ENCODE data around the gene ERN1. TPM values are rescaled to one million over a fixed set of nuclear protein-coding genes. Genes with fewer than 3 reads are reported as not detected.
A peak's percentile ranks its signal among the peaks of the same experiment; 100 is the strongest.

Gene ERN1
- total and polyA plus RNA-seq, 2 experiments from 2014 or later = 10.3 to 16.5 TPM

GRCh38 chr17:64157669-64158180 is 27.8 kb upstream of the ERN1 start:
- Histone ChIP-seq H3K4me3 (no peak overlapping the region), H3K4me2 (no peak overlapping the region), H3K36me3 (replicated peaks; ENCODE audit: insufficient read depth, low read depth) (no peaks in the 10 kb centered on the region), H4K20me1 (ENCODE audit: insufficient read depth, poor library complexity, severe bottlenecking) (no peaks in the 10 kb centered on the region), H2AFZ (no peak overlapping the region), H3K27ac (peak overlapping the region; percentile 70), H3K4me1 (ENCODE audit: insufficient read depth) (peaks cover 31% of the 10 kb centered on the region), H3K79me2 (no peaks in the 10 kb centered on the region), H3K27me3 (no peaks in the 10 kb centered on the region), H3K9me3 (ENCODE audit: low read depth) (no peaks in the 10 kb centered on the region), H3K9me2 (replicated peaks; ENCODE audit: insufficient read depth) (no peaks in the 10 kb centered on the region)
- TF ChIP-seq EZH2 (IDR thresholded peaks at IDR 0.05; ENCODE audit: borderline replicate concordance) = no peak
- no peak for TF ChIP-seq EZH2phosphoT487 (IDR thresholded peaks at IDR 0.05; ENCODE audit: low read depth, severe bottlenecking, unreplicated experiment)
- no peak for TF ChIP-seq CTCF (IDR thresholded peaks at IDR 0.05; ENCODE audit: poor library complexity)
- no peak for DNase-seq (ENCODE audit: low spot score)
- WGBS (ENCODE audit: low lambda C conversion rate, missing lambda C conversion rate) = 93% methylated on average over 2 of the region's 2 CpGs

- no peaks in the 10 kb centered on the region for H3K36me3 ChIP-seq (replicated peaks; ENCODE audit: insufficient read depth, low read depth)
- H4K20me1 ChIP-seq (ENCODE audit: insufficient read depth, poor library complexity, severe bottlenecking) = no peaks in the 10 kb centered on the region
- H2AFZ ChIP-seq = no peak overlapping the region
- TF ChIP-seq EZH2phosphoT487 (IDR thresholded peaks at IDR 0.05; ENCODE audit: low read depth, severe bottlenecking, unreplicated experiment) (no peak), EZH2 (IDR thresholded peaks at IDR 0.05; ENCODE audit: borderline replicate concordance) (no peak), CTCF (IDR thresholded peaks at IDR 0.05; ENCODE audit: poor library complexity) (no peak)
- H3K9me3 ChIP-seq (ENCODE audit: low read depth) = no peaks in the 10 kb centered on the region
- no peaks in the 10 kb centered on the region for H3K9me2 ChIP-seq (replicated peaks; ENCODE audit: insufficient read depth)
- no peak overlapping the region for H3K27ac ChIP-seq
- H3K79me2 ChIP-seq = no peaks in the 10 kb centered on the region
- no peak for DNase-seq (ENCODE audit: low spot score)
- no peaks in the 10 kb centered on the region for H3K27me3 ChIP-seq
- H3K4me1 ChIP-seq (ENCODE audit: insufficient read depth) = peaks cover 31% of the 10 kb centered on the region
- H3K4me3 ChIP-seq = no peak overlapping the region
- no peak overlapping the region for H3K4me2 ChIP-seq
- 94% methylated on average over 2 of the region's 2 CpGs for WGBS (ENCODE audit: low lambda C conversion rate, missing lambda C conversion rate)
Observed at GRCh38 chr17:64156670-64157069, 26.7 kb upstream of the ERN1 start.

- 78% methylated on average over 11 of the region's 11 CpGs for WGBS (ENCODE audit: low lambda C conversion rate, missing lambda C conversion rate)
- Histone ChIP-seq H3K79me2 (no peaks in the 10 kb centered on the region), H2AFZ (no peak overlapping the region), H3K9me2 (replicated peaks; ENCODE audit: insufficient read depth) (no peaks in the 10 kb centered on the region), H3K4me2 (no peak overlapping the region), H3K36me3 (replicated peaks; ENCODE audit: insufficient read depth, low read depth) (no peaks in the 10 kb centered on the region), H3K27ac (peak overlapping the region; percentile 26), H3K9me3 (ENCODE audit: low read depth) (no peaks in the 10 kb centered on the region), H4K20me1 (ENCODE audit: insufficient read depth, poor library complexity, severe bottlenecking) (no peaks in the 10 kb centered on the region), H3K4me3 (no peak overlapping the region), H3K4me1 (ENCODE audit: insufficient read depth) (peaks cover 31% of the 10 kb centered on the region), H3K27me3 (no peaks in the 10 kb centered on the region)
- TF ChIP-seq EZH2 (IDR thresholded peaks at IDR 0.05; ENCODE audit: borderline replicate concordance) (no peak), CTCF (IDR thresholded peaks at IDR 0.05; ENCODE audit: poor library complexity) (no peak), EZH2phosphoT487 (IDR thresholded peaks at IDR 0.05; ENCODE audit: low read depth, severe bottlenecking, unreplicated experiment) (no peak)
- no peak for DNase-seq (ENCODE audit: low spot score)
Observed at GRCh38 chr17:64155751-64156544, 26.0 kb upstream of the ERN1 start.
